Fibroblast of lung (primary cell): ENCODE results near the gene TNPO3. TPM values are rescaled to one million over a fixed set of nuclear protein-coding genes. Genes with fewer than 3 reads are reported as not detected.

Source experiments
- DNase-seq, 2 donors: peaks; one replicate each; pipeline versions ENCODE4 v3.0.0 to v3.0.0-alpha.2; 2010; ENCODE audit warnings: low read depth in 2 of 2
- H2AFZ ChIP-seq: 2 replicates; pipeline ENCODE4 v1.5.1; 2012; ENCODE audit warnings: low read length, control low read depth, inconsistent platforms
- H3K27ac ChIP-seq: 2 replicates; pipeline ENCODE4 v1.5.1; 2011; ENCODE audit warnings: low read length, control low read depth; ENCODE audit not compliant: insufficient read depth
- H3K27me3 ChIP-seq: 2 replicates; pipeline ENCODE4 v1.5.1; 2011; ENCODE audit warnings: mild to moderate bottlenecking, low read length; ENCODE audit not compliant: control insufficient read depth, insufficient read depth
- H3K36me3 ChIP-seq: 2 replicates; pipeline ENCODE4 v1.5.1; 2011; ENCODE audit warnings: low read length; ENCODE audit not compliant: control insufficient read depth, insufficient read depth
- H3K4me1 ChIP-seq: 2 replicates; pipeline ENCODE4 v1.5.1; 2011; ENCODE audit warnings: low read length; ENCODE audit not compliant: control insufficient read depth, insufficient read depth; ENCODE audit errors: extremely low read depth
- H3K4me2 ChIP-seq: 2 replicates; pipeline ENCODE4 v1.5.1; 2011; ENCODE audit warnings: low read length, control low read depth; ENCODE audit not compliant: insufficient read depth; ENCODE audit errors: extremely low read depth
- H3K4me3 ChIP-seq, 4 experiments: fragments of 200-600 bp in 1 of 4; sonication (generic) in 1 of 4; replicated peaks in 1 of 4; 2 replicates each; pipeline ENCODE4 v1.5.1; 2011 to 2016; ENCODE audit warnings: low read length in 4 of 4, low read depth in 3 of 4, mild to moderate bottlenecking in 3 of 4, control low read depth in 2 of 4, inconsistent platforms in 1 of 4, mixed read lengths in 1 of 4; ENCODE audit not compliant: insufficient read depth in 1 of 4; ENCODE audit errors: control extremely low read depth in 1 of 4
- H3K79me2 ChIP-seq: 2 replicates; pipeline ENCODE4 v1.5.1; 2012; ENCODE audit warnings: mild to moderate bottlenecking, low read length, inconsistent platforms; ENCODE audit not compliant: control insufficient read depth, insufficient read depth
- H3K9ac ChIP-seq: 2 replicates; pipeline ENCODE4 v1.5.1; 2011; ENCODE audit warnings: mild to moderate bottlenecking, low read length, control low read depth; ENCODE audit not compliant: insufficient read depth
- H3K9me3 ChIP-seq: 2 replicates; pipeline ENCODE4 v1.5.1; 2012; ENCODE audit warnings: low read depth, low read length; ENCODE audit not compliant: control insufficient read depth, insufficient read depth
- H4K20me1 ChIP-seq: 2 replicates; pipeline ENCODE4 v1.5.1; 2011; ENCODE audit warnings: low read length; ENCODE audit not compliant: control insufficient read depth, insufficient read depth; ENCODE audit errors: extremely low read depth
- CTCF ChIP-seq, 2 donors: IDR thresholded peaks in 1 of 2; conservative IDR thresholded peaks in 1 of 2; 1 replicate in 1 of 2; 2 replicates in 1 of 2; pipeline ENCODE4 v1.5.1; 2011 to 2012; ENCODE audit warnings: low read length in 2 of 2, control low read depth in 1 of 2, inconsistent platforms in 1 of 2, low read depth in 1 of 2, mild to moderate bottlenecking in 1 of 2
- EZH2 ChIP-seq: IDR thresholded peaks from 2 replicates; pipeline ENCODE4 v1.5.1; 2012; ENCODE audit warnings: low read length, control low read depth, mild to moderate bottlenecking; ENCODE audit errors: missing control alignments
- polyA plus RNA-seq, 2 donors: library from polyadenylated mRNA; depleted of rRNA in 1 of 2; stranded (reverse) in 1 of 2; unstranded in 1 of 2; fragments of >200 nt; gene quantifications; 2 replicates each; pipeline ENCODE4 v1.2.1, GENCODE V29; 2011 to 2012; ENCODE audit warnings: missing spikeins in 1 of 2
- total RNA-seq: library from RNA; depleted of rRNA; stranded (reverse); fragments of >200 nt; gene quantifications from 2 replicates; pipeline ENCODE4 v1.2.1, GENCODE V29; 2014

The TNPO3 gene
- total and polyA plus RNA-seq, 2 donors (not counting 1 experiment from before 2014, with no cell fraction given), result 39.1 to 73.5 TPM

- Histone ChIP-seq H3K27ac (no peak overlapping the region), H3K4me1 (no peaks in the 10 kb centered on the region), H3K79me2 (no peaks in the 10 kb centered on the region), H3K27me3 (no peaks in the 10 kb centered on the region), H3K9ac (no peak overlapping the region), H3K36me3 (no peaks in the 10 kb centered on the region), H3K4me2 (no peak overlapping the region), H3K4me3 (no peak overlapping the region), H4K20me1 (no peaks in the 10 kb centered on the region), H2AFZ (no peak overlapping the region), H3K9me3 (no peaks in the 10 kb centered on the region)
- no peak for TF ChIP-seq EZH2
- no peak for TF ChIP-seq CTCF (conservative IDR thresholded peaks at IDR 0.05 in 1 of 2, IDR thresholded peaks at IDR 0.05 in 1 of 2; ENCODE audit: low read depth in 1 of 2, low read length in 2 of 2)
- DNase-seq, result no peak
These were observed 46.1 kb downstream of the TNPO3 start for GRCh38 chr7:129008645-129009414.

- Histone ChIP-seq H3K27ac (no peak overlapping the region), H4K20me1 (no peaks in the 10 kb centered on the region), H3K4me3 (no peak overlapping the region), H3K27me3 (no peaks in the 10 kb centered on the region), H2AFZ (no peak overlapping the region), H3K4me1 (no peaks in the 10 kb centered on the region), H3K79me2 (no peaks in the 10 kb centered on the region), H3K36me3 (no peaks in the 10 kb centered on the region), H3K9me3 (no peaks in the 10 kb centered on the region), H3K9ac (no peak overlapping the region), H3K4me2 (no peak overlapping the region)
- DNase-seq, result no peak
- TF ChIP-seq EZH2 (no peak), CTCF (conservative IDR thresholded peaks at IDR 0.05 in 1 of 2, IDR thresholded peaks at IDR 0.05 in 1 of 2; ENCODE audit: low read depth in 1 of 2, low read length in 2 of 2) (no peak)
These were observed 47.3 kb downstream of the TNPO3 start for GRCh38 chr7:129007572-129007971.

GRCh38 chr7:129006636-129007414 is 48.1 kb downstream of the TNPO3 start:
- no peak for TF ChIP-seq CTCF (conservative IDR thresholded peaks at IDR 0.05 in 1 of 2, IDR thresholded peaks at IDR 0.05 in 1 of 2; ENCODE audit: low read depth in 1 of 2, low read length in 2 of 2)
- no peaks in the 10 kb centered on the region for H3K79me2 ChIP-seq
- H4K20me1 ChIP-seq, result no peaks in the 10 kb centered on the region
- no peak overlapping the region for H3K27ac ChIP-seq
- no peaks in the 10 kb centered on the region for H3K27me3 ChIP-seq
- no peaks in the 10 kb centered on the region for H3K4me1 ChIP-seq
- no peak overlapping the region for H2AFZ ChIP-seq
- H3K36me3 ChIP-seq, result no peaks in the 10 kb centered on the region
- H3K4me3 ChIP-seq, result no peak overlapping the region
- no peaks in the 10 kb centered on the region for H3K9me3 ChIP-seq
- DNase-seq, result peak in 1 of 2 donors; percentile 44
- H3K4me2 ChIP-seq, result no peak overlapping the region
- H3K9ac ChIP-seq, result no peak overlapping the region
